H1 (cell line): Measurements from ENCODE around the gene REEP2. TPM values are rescaled to one million over a fixed set of nuclear protein-coding genes. Genes with fewer than 3 reads are reported as not detected.

Source experiments
- CTCF ChIA-PET: fragments of 300-600 bp; sonication (Branson Sonifier 250); formaldehyde crosslinking; loops from one replicate; lab custom pipeline; 2021; ENCODE audit not compliant: partially characterized antibody; lab: Charles Lee
- POLR2A ChIA-PET: fragments of 300-600 bp; sonication (Branson Sonifier 250); formaldehyde crosslinking; loops from one replicate; lab custom pipeline; 2021; ENCODE audit warnings: inconsistent platforms; ENCODE audit not compliant: partially characterized antibody; lab: Charles Lee
- DNase-seq, 2 experiments: peaks; one replicate each; pipeline versions ENCODE4 v3.0.0 to v3.0.0-alpha.2; 2010 to 2022; ENCODE audit warnings: low spot score in 2 of 2, low read depth in 1 of 2, mixed read lengths in 1 of 2
- FAIRE-seq: peaks from 2 replicates; lab custom pipeline; 2011; peaks lifted over from hg19 to GRCh38; lab: Jason Lieb, UNC
- H2AFZ ChIP-seq: 2 replicates; pipeline ENCODE4 v1.8.1; 2012; ENCODE audit warnings: low read length, inconsistent platforms
- H2AK5ac ChIP-seq: 2 replicates; pipeline ENCODE4 v1.6.1; 2013; ENCODE audit warnings: low read depth, low read length
- H2BK120ac ChIP-seq: replicated peaks from 2 replicates; pipeline ENCODE3; 2013; ENCODE audit warnings: low read depth, low read length, inconsistent platforms
- H2BK12ac ChIP-seq: 2 replicates; pipeline ENCODE4 v1.6.1; 2013; ENCODE audit warnings: low read depth, low read length
- H2BK15ac ChIP-seq: 2 replicates; pipeline ENCODE4 v1.6.1; 2013; ENCODE audit warnings: low read length
- H2BK20ac ChIP-seq: 2 replicates; pipeline ENCODE4 v1.6.1; 2013; ENCODE audit warnings: low read length
- H2BK5ac ChIP-seq: 2 replicates; pipeline ENCODE4 v1.6.1; 2013; ENCODE audit warnings: low read depth, low read length
- H3K14ac ChIP-seq: 2 replicates; pipeline ENCODE4 v1.6.1; 2013; ENCODE audit warnings: inconsistent platforms; ENCODE audit not compliant: insufficient read length
- H3K18ac ChIP-seq: 2 replicates; pipeline ENCODE4 v1.6.1; 2013; ENCODE audit warnings: low read length; ENCODE audit errors: extremely low read depth
- H3K23ac ChIP-seq: 2 replicates; pipeline ENCODE4 v1.6.1; 2013; ENCODE audit warnings: inconsistent platforms; ENCODE audit not compliant: insufficient read length
- H3K23me2 ChIP-seq: 2 replicates; pipeline ENCODE4 v1.6.1; 2013; ENCODE audit warnings: low read depth, low read length
- H3K27ac ChIP-seq: 2 replicates; pipeline ENCODE4 v1.6.1; 2011; ENCODE audit warnings: low read depth, low read length, inconsistent platforms
- H3K27me3 ChIP-seq, 4 experiments: replicated peaks in 1 of 4; 1 replicate in 1 of 4; 2 replicates in 3 of 4; pipeline versions ENCODE4 v1.6.1 to v1.8.1; 2011 to 2013; ENCODE audit warnings: low read length in 3 of 4, mild to moderate bottlenecking in 3 of 4, inconsistent platforms in 2 of 4, mixed read lengths in 2 of 4, moderate library complexity in 1 of 4; ENCODE audit not compliant: control insufficient read depth in 3 of 4, insufficient read depth in 3 of 4; ENCODE audit errors: extremely low read depth in 1 of 4
- H3K36me3 ChIP-seq, 4 experiments: 2 replicates each; pipeline versions ENCODE4 v1.6.1 to v1.8.1; 2011 to 2013; ENCODE audit warnings: mild to moderate bottlenecking in 4 of 4, low read length in 3 of 4, moderate library complexity in 2 of 4, control low read depth in 1 of 4, inconsistent platforms in 1 of 4; ENCODE audit not compliant: insufficient read depth in 4 of 4, control insufficient read depth in 2 of 4
- H3K4ac ChIP-seq: replicated peaks from 2 replicates; pipeline ENCODE3; 2013; ENCODE audit warnings: low read length, low read depth, mixed read lengths, inconsistent platforms; ENCODE audit not compliant: insufficient read length
- H3K4me1 ChIP-seq, 4 experiments: replicated peaks in 1 of 4; 1 replicate in 1 of 4; 2 replicates in 3 of 4; pipeline versions ENCODE4 v1.6.1 to v1.8.1; 2011 to 2013; ENCODE audit warnings: low read length in 3 of 4, inconsistent platforms in 2 of 4, mixed read lengths in 1 of 4; ENCODE audit not compliant: insufficient read depth in 4 of 4, control insufficient read depth in 3 of 4
- H3K4me2 ChIP-seq, 2 experiments: 2 replicates each; pipeline versions ENCODE4 v1.6.1 to v1.8.1; 2011 to 2013; ENCODE audit warnings: low read depth in 2 of 2, low read length in 2 of 2, control low read depth in 1 of 2, inconsistent platforms in 1 of 2, mild to moderate bottlenecking in 1 of 2; ENCODE audit not compliant: insufficient read depth in 1 of 2
- H3K4me3 ChIP-seq, 4 experiments: fragments of 200-600, 300-600 bp in 1 of 4; sonication (generic), shearing (Covaris generic), sonication (Bioruptor Twin) in 1 of 4; 2 replicates each; pipeline versions ENCODE4 v1.5.1 to v1.8.1; 2011 to 2016; ENCODE audit warnings: low read length in 4 of 4, low read depth in 3 of 4, control low read depth in 2 of 4, inconsistent platforms in 2 of 4, mild to moderate bottlenecking in 2 of 4, mixed read lengths in 1 of 4, moderate library complexity in 1 of 4; ENCODE audit not compliant: insufficient read depth in 2 of 4; ENCODE audit errors: extremely low read depth in 1 of 4
- H3K56ac ChIP-seq: replicated peaks from 2 replicates; pipeline ENCODE3; 2013; ENCODE audit warnings: low read depth, mild to moderate bottlenecking, mixed read lengths, low read length, inconsistent platforms; ENCODE audit not compliant: insufficient read length
- H3K79me1 ChIP-seq: 2 replicates; pipeline ENCODE4 v1.6.1; 2013; ENCODE audit warnings: low read depth, low read length, control low read depth
- H3K79me2 ChIP-seq, 2 experiments: 2 replicates each; pipeline versions ENCODE4 v1.6.1 to v1.8.1; 2012 to 2013; ENCODE audit warnings: low read length in 2 of 2, mild to moderate bottlenecking in 2 of 2, inconsistent platforms in 1 of 2; ENCODE audit not compliant: insufficient read depth in 2 of 2, control insufficient read depth in 1 of 2
- H3K9ac ChIP-seq, 4 experiments: replicated peaks in 1 of 4; 1 replicate in 1 of 4; 2 replicates in 3 of 4; pipeline versions ENCODE4 v1.6.1 to v1.8.1; 2011 to 2013; ENCODE audit warnings: low read depth in 3 of 4, low read length in 3 of 4, control low read depth in 2 of 4, mild to moderate bottlenecking in 2 of 4, moderate library complexity in 2 of 4, inconsistent platforms in 1 of 4; ENCODE audit errors: extremely low read depth in 1 of 4
- H3K9me3 ChIP-seq, 2 experiments: 2 replicates each; pipeline versions ENCODE4 v1.6.1 to v1.8.1; 2012 to 2013; ENCODE audit warnings: mild to moderate bottlenecking in 2 of 2, moderate library complexity in 2 of 2, control low read depth in 1 of 2, inconsistent platforms in 1 of 2, low read depth in 1 of 2, low read length in 1 of 2, mixed read lengths in 1 of 2; ENCODE audit not compliant: insufficient read depth in 2 of 2
- H4K20me1 ChIP-seq, 2 experiments: replicated peaks in 1 of 2; 2 replicates each; pipeline versions ENCODE3 to v1.8.1; 2011 to 2013; ENCODE audit warnings: inconsistent platforms in 2 of 2, low read length in 2 of 2, mild to moderate bottlenecking in 1 of 2; ENCODE audit not compliant: insufficient read depth in 2 of 2, control insufficient read depth in 1 of 2
- H4K5ac ChIP-seq: 2 replicates; pipeline ENCODE4 v1.6.1; 2013; ENCODE audit warnings: low read length, low read depth, mixed read lengths, inconsistent platforms; ENCODE audit not compliant: insufficient read length
- H4K8ac ChIP-seq: 2 replicates; pipeline ENCODE4 v1.8.0; 2013; ENCODE audit warnings: mild to moderate bottlenecking, moderate library complexity, low read length, inconsistent platforms; ENCODE audit not compliant: insufficient read depth; ENCODE audit errors: extremely low read depth
- H4K91ac ChIP-seq: replicated peaks from 2 replicates; pipeline ENCODE3; 2013; ENCODE audit warnings: low read length, mixed read lengths, inconsistent platforms; ENCODE audit not compliant: insufficient read length
- ASH2L ChIP-seq: fragments of 200-600, 300-600 bp; sonication (generic); IDR thresholded peaks from one replicate; pipeline ENCODE4 v1.7.1; 2017; ENCODE audit warnings: low read length
- BACH1 ChIP-seq: IDR thresholded peaks from 2 replicates; pipeline ENCODE4 v1.6.1; 2012; ENCODE audit warnings: low read length, improper control_type of control experiment
- BCL11A ChIP-seq, 2 experiments: IDR thresholded peaks; one replicate each; pipeline ENCODE4 v1.6.1; 2011; ENCODE audit warnings: low read depth in 2 of 2, low read length in 2 of 2, mild to moderate bottlenecking in 2 of 2
- CBX5 ChIP-seq: fragments of 300-800, 300-1000 bp; sonication (generic); IDR thresholded peaks from 2 replicates; pipeline ENCODE4 v1.7.1; 2016; ENCODE audit warnings: antibody characterized with exemption, low read length, low read depth
- CHD1 ChIP-seq: IDR thresholded peaks from 2 replicates; pipeline ENCODE4 v1.6.1; 2012; ENCODE audit warnings: low read depth, low read length, improper control_type of control experiment
- GABPA ChIP-seq: IDR thresholded peaks from 2 replicates; pipeline ENCODE4 v1.6.1; 2011; ENCODE audit warnings: mild to moderate bottlenecking, low read length, moderate library complexity, borderline replicate concordance; ENCODE audit not compliant: insufficient read depth
- GTF2F1 ChIP-seq: IDR thresholded peaks from 2 replicates; pipeline ENCODE4 v1.6.1; 2012; ENCODE audit warnings: low read depth, low read length, improper control_type of control experiment, borderline replicate concordance
- HDAC6 ChIP-seq: IDR thresholded peaks from one replicate; pipeline ENCODE4 v1.7.1; 2012; ENCODE audit warnings: low read depth, mild to moderate bottlenecking, inconsistent platforms, low read length, moderate library complexity
- KDM4A ChIP-seq: IDR thresholded peaks from one replicate; pipeline ENCODE4 v1.7.1; 2012; ENCODE audit warnings: low read depth, mild to moderate bottlenecking, moderate library complexity, low read length, inconsistent platforms; ENCODE audit not compliant: severe bottlenecking
- MAFK ChIP-seq: IDR thresholded peaks from 2 replicates; pipeline ENCODE4 v1.6.1; 2012; ENCODE audit warnings: low read depth, mild to moderate bottlenecking, improper control_type of control experiment, low read length
- SIRT6 ChIP-seq: IDR thresholded peaks from one replicate; pipeline ENCODE4 v1.7.1; 2012; ENCODE audit warnings: low read length, inconsistent platforms
- WGBS, 2 experiments: shearing (Covaris generic) in 1 of 2; methylation state at CpG; one replicate each; pipeline versions ENCODE4 v1.1.6 to v1.1.7; 2013 to 2015; ENCODE audit warnings: low lambda C conversion rate in 2 of 2, mixed read lengths in 2 of 2, inconsistent platforms in 1 of 2, low coverage in 1 of 2, missing lambda C conversion rate in 1 of 2; ENCODE audit not compliant: insufficient replicate concordance in 2 of 2, insufficient coverage in 1 of 2, insufficient read length in 1 of 2; ENCODE audit errors: extremely low coverage in 1 of 2, missing lambda C conversion rate in 1 of 2; 5-methylcytosine and 5-hydroxymethylcytosine counted together
- polyA plus RNA-seq, 7 experiments: library from polyadenylated mRNA; depleted of rRNA in 3 of 7; stranded (reverse) in 5 of 7; unstranded in 2 of 7; fragments of >200 nt in 5 of 7; fragments of 200-250 nt in 2 of 7; gene quantifications; 1 replicate in 5 of 7; 2 replicates in 1 of 7; 4 replicates in 1 of 7; pipeline versions ENCODE4 v1.2.1 to v1.2.3, GENCODE V29; 2011 to 2013; ENCODE audit warnings: missing spikeins in 2 of 7, mixed read lengths in 2 of 7
- total RNA-seq: library from RNA; stranded (reverse); fragmentation: NEBNext Ultra II Directional; extraction: Animal tissue kit (Norgen Biotek cat#: 25700); gene quantifications from 2 replicates; pipeline ENCODE4 v1.2.1, GENCODE V29; 2021

REEP2 gene
- total and polyA plus RNA-seq, 2 of the 8 experiments (the other 6 are each of a cell fraction or from before 2014, with no cell fraction given), result 26.5 to 40.2 TPM

DNA sequence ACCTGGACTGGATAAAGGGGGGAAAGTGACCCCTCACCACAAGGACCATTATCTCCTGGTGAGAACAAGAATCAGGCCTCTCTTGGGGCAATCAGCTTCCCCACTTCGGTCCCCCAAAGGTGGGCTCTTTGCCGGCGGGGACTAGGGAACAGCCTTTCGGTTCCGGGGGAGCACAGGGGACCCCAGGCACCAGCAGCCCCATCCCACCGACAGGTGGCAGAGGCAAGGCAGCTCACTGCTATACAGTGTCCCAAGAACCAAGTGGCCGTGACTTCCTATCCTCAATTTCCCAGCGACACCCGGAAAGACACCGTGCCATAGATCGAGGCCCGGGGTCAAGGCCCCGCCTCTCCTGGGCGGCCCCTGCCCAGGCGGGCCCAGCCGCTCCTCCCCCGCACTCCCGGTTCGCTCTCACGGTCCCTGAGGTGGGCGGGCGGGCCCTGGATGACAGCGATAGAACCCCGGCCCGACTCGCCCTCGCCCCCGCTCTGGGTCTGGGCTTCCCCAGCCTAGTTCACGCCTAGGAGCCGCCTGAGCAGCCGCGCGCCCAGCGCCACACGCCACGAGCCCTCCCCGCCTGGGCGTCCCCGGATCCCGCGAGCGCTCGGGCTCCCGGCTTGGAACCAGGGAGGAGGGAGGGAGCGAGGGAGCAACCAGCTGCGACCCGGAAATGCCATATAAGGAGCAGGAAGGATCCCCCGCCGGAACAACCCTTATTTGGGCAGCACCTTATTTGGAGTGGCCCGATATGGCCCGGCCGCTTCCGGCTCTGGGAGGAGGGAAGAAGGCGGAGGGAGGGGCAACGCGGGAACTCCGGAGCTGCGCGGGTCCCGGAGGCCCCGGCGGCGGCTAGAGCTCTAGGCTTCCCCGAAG is 25.8 kb downstream of the REEP2 start:
- Histone ChIP-seq H2BK5ac (peak overlapping the region; percentile 1), H4K8ac (peak overlapping the region; percentile 99), H2BK15ac (peak overlapping the region; percentile 83; the same call in 1 of the 2 replicates), H2AFZ (no peak overlapping the region), H2AK5ac (no peak overlapping the region), H3K27me3 (peaks cover 0 to 15% (median 13%) of the 10 kb centered on the region in 4 experiments; a peak in 5 of 7 replicates), H3K23ac (no peak overlapping the region), H4K5ac (peak overlapping the region; percentile 84), H2BK20ac (no peak overlapping the region), H4K91ac (peak overlapping the region; percentile 18), H3K36me3 (peaks cover 0 to 18% (median 4%) of the 10 kb centered on the region in 4 experiments; a peak in 5 of 8 replicates), H3K9me3 (no peaks in the 10 kb centered on the region), H3K79me1 (no peaks in the 10 kb centered on the region; the same call in 1 of the 2 replicates), H3K56ac (peak overlapping the region; percentile 73), H3K4me2 (peak overlapping the region; percentile 61 to 97), H3K27ac (peak overlapping the region; percentile 90; the same call in 1 of the 2 replicates), H3K9ac (peak overlapping the region; percentile 65 to 81 (median 73)), H3K4me1 (peaks cover 0 to 11% (median 7%) of the 10 kb centered on the region in 4 experiments; a peak in 6 of 7 replicates), H3K14ac (no peak overlapping the region), H3K79me2 (peaks cover 0 to 4% of the 10 kb centered on the region in 2 experiments; a peak in 1 of 4 replicates), H3K23me2 (peaks cover 19% of the 10 kb centered on the region), H3K4me3 (peak overlapping the region; percentile 81 to 90 (median 88)), H4K20me1 (peaks cover 11 to 16% of the 10 kb centered on the region in 2 experiments), H3K18ac (peak overlapping the region; percentile 78), H2BK12ac (0 out of 2 replicates have a peak overlapping the region, but pooled peaks have one; percentile 29), H2BK120ac (no peak overlapping the region), H3K4ac (no peak overlapping the region)
- CTCF ChIA-PET, result interaction anchor here (0.9 to 24.9 kb wide), 13 partner anchors 9 to 112 kb away, joined by 3 to 532 read pairs (median 5); partner anchors contain the start of genes ETF1 and KDM3B
- FAIRE-seq (peak; percentile 24), DNase-seq (peak; percentile 93 to 98)
- 3% methylated on average over 62 of the region's 64 CpGs; no CpG with 5 or more reads in 1 of the 2 experiments for WGBS, 2 experiments
- POLR2A ChIA-PET, result interaction anchor here (0.8 to 15.1 kb wide), 37 partner anchors 9 to 877 kb away, joined by 3 to 294 read pairs (median 5); partner anchors contain the start of genes CDC23, CDC25C, ETF1 and FAM53C
- TF ChIP-seq KDM4A (peak; percentile 79), BCL11A (IDR thresholded peaks at IDR 0.05; ENCODE audit: low read depth in 2 of 2, low read length in 2 of 2) (no peak), CBX5 (no peak), CHD1 (no peak), GABPA (no peak), HDAC6 (no peak), SIRT6 (no peak), BACH1 (no peak; the same call in 1 of the 2 replicates), ASH2L (peak; percentile 47), GTF2F1 (no peak), MAFK (no peak)
